MCF 10A (cell line): ENCODE results near the gene GLRX. TPM values are rescaled to one million over a fixed set of nuclear protein-coding genes. Genes with fewer than 3 reads are reported as not detected.

Experiments used
- BruUV-seq: library from RNA; stranded (reverse); fragments of 400-500 nt; replicated peaks from 2 replicates; lab custom pipeline; 2021; lab: Mats Ljungman, UMichigan
- CTCF ChIA-PET: fragments of 300-600 bp; sonication (Branson Sonifier 250); formaldehyde crosslinking; extraction: SDS; loops from one replicate; lab custom pipeline; 2021; ENCODE audit warnings: antibody characterized with exemption, inconsistent platforms; lab: Yijun Ruan, JAX
- POLR2A ChIA-PET: fragments of 300-600, 350-650 bp; sonication (Branson Sonifier 250); formaldehyde crosslinking; extraction: SDS; loops from one replicate; lab custom pipeline; 2020; ENCODE audit warnings: antibody characterized with exemption, inconsistent platforms; lab: Yijun Ruan, JAX
- DNase-seq: peaks from one replicate; pipeline ENCODE4 v3.0.0-alpha.2; 2018; ENCODE audit not compliant: unreplicated experiment
- H3K27ac Mint-ChIP-seq: one replicate; pipeline ENCODE4 v1.8.0; 2022; ENCODE audit warnings: mild to moderate bottlenecking, low read depth, mixed read lengths; ENCODE audit not compliant: unreplicated experiment
- H3K27me3 Mint-ChIP-seq: one replicate; pipeline ENCODE4 v1.8.0; 2022; ENCODE audit warnings: mixed read lengths; ENCODE audit not compliant: insufficient read depth, unreplicated experiment
- H3K36me3 Mint-ChIP-seq: one replicate; pipeline ENCODE4 v1.8.0; 2022; ENCODE audit warnings: mild to moderate bottlenecking, moderate library complexity, mixed read lengths; ENCODE audit not compliant: insufficient read depth, unreplicated experiment
- H3K4me1 Mint-ChIP-seq: one replicate; pipeline ENCODE4 v1.8.0; 2022; ENCODE audit warnings: mixed read lengths; ENCODE audit not compliant: insufficient read depth, unreplicated experiment
- H3K4me3 Mint-ChIP-seq: one replicate; pipeline ENCODE4 v1.8.0; 2022; ENCODE audit warnings: mild to moderate bottlenecking, moderate library complexity, mixed read lengths; ENCODE audit not compliant: unreplicated experiment
- H3K9me3 Mint-ChIP-seq: one replicate; pipeline ENCODE4 v1.8.0; 2022; ENCODE audit warnings: mixed read lengths; ENCODE audit not compliant: unreplicated experiment
- CTCF ChIP-seq: fragments of 200-600 bp; IDR thresholded peaks from one replicate; pipeline ENCODE4 v1.8.0; 2022; ENCODE audit warnings: antibody characterized with exemption, mild to moderate bottlenecking; ENCODE audit not compliant: unreplicated experiment
- intact Hi-C: fragments of 100-400 bp; cut with micrococcal nuclease; formaldehyde crosslinking; loops from 2 replicates; pipeline ENCODE4 v1.14.1; 2022
- total RNA-seq: library from RNA; stranded (reverse); gene quantifications from 2 replicates; pipeline ENCODE4 v1.2.3, GENCODE V29; 2022

GLRX gene
- total RNA-seq, 1 experiment from 2014 or later = 41.4 TPM

- intact Hi-C loops = no loop called here
- Mint-ChIP-seq H3K4me3 (no peak overlapping the region), H3K27me3 (no peaks in the 10 kb centered on the region), H3K36me3 (no peaks in the 10 kb centered on the region), H3K27ac (no peak overlapping the region), H3K4me1 (no peaks in the 10 kb centered on the region), H3K9me3 (no peaks in the 10 kb centered on the region)
- no TSS peak for BruUV-seq
- CTCF ChIA-PET = interaction anchor here (0.6 to 7.7 kb wide), 44 partner anchors 11 to 555 kb away, joined by 3 to 336 read pairs (median 6); partner anchors contain the start of genes GLRX, RFESD and RHOBTB3
- no peak for DNase-seq
- TF ChIP-seq CTCF = no peak
- POLR2A ChIA-PET = interaction anchor here (1.1 to 2.1 kb wide), 8 partner anchors 42 to 134 kb away, joined by 3 to 28 read pairs (median 5); partner anchors contain the start of genes GLRX, RFESD and RHOBTB3
These were observed 41.9 kb downstream of the GLRX start for GRCh38 chr5:95780597-95780996.

- no peak for DNase-seq
- Mint-ChIP-seq H3K27me3 (no peaks in the 10 kb centered on the region), H3K9me3 (no peaks in the 10 kb centered on the region), H3K27ac (no peak overlapping the region), H3K36me3 (no peaks in the 10 kb centered on the region), H3K4me3 (no peak overlapping the region), H3K4me1 (no peaks in the 10 kb centered on the region)
- no TSS peak for BruUV-seq
- intact Hi-C loops = no loop called here
- TF ChIP-seq CTCF = no peak
- POLR2A ChIA-PET = interaction anchor here (1.3 to 1.9 kb wide), 2 partner anchors 42 to 132 kb away, joined by 3 to 6 read pairs; partner anchors contain the start of genes GLRX and RFESD
- CTCF ChIA-PET = interaction anchor here (0.7 to 5.8 kb wide), 13 partner anchors 10 to 136 kb away, joined by 3 to 119 read pairs (median 6); partner anchors contain the start of gene RFESD
These were observed 42.9 kb downstream of the GLRX start for GRCh38 chr5:95779611-95780010.

GRCh38 chr5:95778713-95779436 lies 43.7 kb downstream of the GLRX start:
- no peak overlapping the region for H3K27ac Mint-ChIP-seq
- H3K4me3 Mint-ChIP-seq = no peak overlapping the region
- DNase-seq = no peak
- intact Hi-C loops = no loop called here
- peaks cover under 1% of the 10 kb centered on the region for H3K4me1 Mint-ChIP-seq
- TF ChIP-seq CTCF = no peak
- no peaks in the 10 kb centered on the region for H3K9me3 Mint-ChIP-seq
- BruUV-seq = no TSS peak
- ChIA-PET POLR2A (interaction anchor here (0.5 to 1.9 kb wide), 5 partner anchors 43 to 132 kb away, joined by 3 to 6 read pairs (median 3); partner anchors contain the start of genes GLRX and RFESD), CTCF (interaction anchor here (0.6 to 5.8 kb wide), 13 partner anchors 9 to 135 kb away, joined by 3 to 119 read pairs (median 6); partner anchors contain the start of gene RFESD)
- H3K27me3 Mint-ChIP-seq = no peaks in the 10 kb centered on the region
- H3K36me3 Mint-ChIP-seq = no peaks in the 10 kb centered on the region

GRCh38 chr5:95777441-95777840 lies 45.1 kb downstream of the GLRX start:
- ChIA-PET POLR2A (interaction anchor here (1.9 kb wide), 1 partner anchor 130 kb away, joined by 6 read pairs; the partner anchor contains the start of gene RFESD), CTCF (interaction anchor here (0.7 to 1.5 kb wide), 3 partner anchors 10 to 114 kb away, joined by 3 to 5 read pairs (median 4); no protein-coding TSS in a partner anchor)
- peak; percentile 36 for DNase-seq
- Mint-ChIP-seq H3K27ac (no peak overlapping the region), H3K27me3 (no peaks in the 10 kb centered on the region), H3K36me3 (no peaks in the 10 kb centered on the region), H3K4me3 (no peak overlapping the region), H3K4me1 (peaks cover 3% of the 10 kb centered on the region), H3K9me3 (no peaks in the 10 kb centered on the region)
- intact Hi-C loops = no loop called here
- no TSS peak for BruUV-seq
- no peak for TF ChIP-seq CTCF
